Transverse colon (tissue), 3 donors: Measurements from ENCODE around the gene GPN2.
A peak's percentile ranks its signal among the peaks of the same experiment; 100 is the strongest.

Source experiments
- CTCF ChIP-seq, 5 experiments: fragments of 200-600 bp in 3 of 5; fragments of 450-650 bp in 2 of 5; sonication (generic) in 3 of 5; IDR thresholded peaks; 1 replicate in 2 of 5; 2 replicates in 3 of 5; pipeline ENCODE4 v1.5.1; 2016 to 2017; ENCODE audit warnings: antibody characterized with exemption in 5 of 5, inconsistent platforms in 3 of 5, mild to moderate bottlenecking in 2 of 5, moderate library complexity in 1 of 5
- EP300 ChIP-seq: sonication (generic); formaldehyde crosslinking; IDR thresholded peaks from one replicate; pipeline ENCODE4 v1.6.1; 2017; ENCODE audit warnings: antibody characterized with exemption, low read depth
- POLR2A ChIP-seq: fragments of 450-650 bp; IDR thresholded peaks from one replicate; pipeline ENCODE4 v1.6.1; 2016; ENCODE audit warnings: antibody characterized with exemption, mild to moderate bottlenecking, moderate library complexity

GRCh38 chr1:26861286-26861701 lies 28.8 kb downstream of the GPN2 start:
- no peak for TF ChIP-seq POLR2A
- TF ChIP-seq CTCF (IDR thresholded peaks at IDR 0.05): peak in 1 of 5 experiments; percentile 28
- no peak for TF ChIP-seq EP300
